ENCODE data around the gene MAPKAPK3.

DNA sequence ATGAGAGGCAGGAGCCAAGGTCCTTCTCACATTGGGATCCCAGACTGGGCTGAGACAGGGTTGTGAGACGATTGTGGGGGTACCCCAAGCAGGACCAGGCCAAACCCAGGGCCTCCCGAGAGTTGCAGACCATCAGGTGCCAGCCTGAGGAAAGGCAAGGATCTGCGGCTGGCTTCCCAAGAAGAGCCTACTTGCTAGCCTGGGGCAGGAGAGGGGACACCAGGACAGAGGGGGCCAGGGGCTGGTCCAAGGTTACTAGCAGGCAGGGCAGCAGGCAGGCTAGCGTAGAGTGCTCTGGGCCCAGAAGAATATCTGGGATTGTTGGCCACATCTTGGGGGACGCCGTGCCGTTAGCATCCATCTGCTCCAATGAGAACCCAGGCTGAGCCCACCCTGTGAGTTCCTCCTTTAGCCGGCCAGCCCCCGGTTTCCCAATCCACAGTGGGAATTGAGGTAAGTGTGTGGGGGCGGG, 5.9 kb upstream of the MAPKAPK3 start:
- TF ChIP-seq, protein P1, sequence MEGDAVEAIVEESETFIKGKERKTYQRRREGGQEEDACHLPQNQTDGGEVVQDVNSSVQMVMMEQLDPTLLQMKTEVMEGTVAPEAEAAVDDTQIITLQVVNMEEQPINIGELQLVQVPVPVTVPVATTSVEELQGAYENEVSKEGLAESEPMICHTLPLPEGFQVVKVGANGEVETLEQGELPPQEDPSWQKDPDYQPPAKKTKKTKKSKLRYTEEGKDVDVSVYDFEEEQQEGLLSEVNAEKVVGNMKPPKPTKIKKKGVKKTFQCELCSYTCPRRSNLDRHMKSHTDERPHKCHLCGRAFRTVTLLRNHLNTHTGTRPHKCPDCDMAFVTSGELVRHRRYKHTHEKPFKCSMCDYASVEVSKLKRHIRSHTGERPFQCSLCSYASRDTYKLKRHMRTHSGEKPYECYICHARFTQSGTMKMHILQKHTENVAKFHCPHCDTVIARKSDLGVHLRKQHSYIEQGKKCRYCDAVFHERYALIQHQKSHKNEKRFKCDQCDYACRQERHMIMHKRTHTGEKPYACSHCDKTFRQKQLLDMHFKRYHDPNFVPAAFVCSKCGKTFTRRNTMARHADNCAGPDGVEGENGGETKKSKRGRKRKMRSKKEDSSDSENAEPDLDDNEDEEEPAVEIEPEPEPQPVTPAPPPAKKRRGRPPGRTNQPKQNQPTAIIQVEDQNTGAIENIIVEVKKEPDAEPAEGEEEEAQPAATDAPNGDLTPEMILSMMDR (IDR thresholded peaks at IDR 0.05), result no peak
- no peak for TF ChIP-seq POLR2A (IDR thresholded peaks at IDR 0.05)
